ENCODE results near the gene RCN2. TPM values are rescaled to one million over a fixed set of nuclear protein-coding genes. Genes with fewer than 3 reads are reported as not detected.

Gene RCN2
- total and polyA plus RNA-seq, 2 experiments from 2014 or later, result 170 to 327 TPM

GRCh38 chr15:77002436-77002835, 70.9 kb downstream of the RCN2 start:
- H3K27ac Mint-ChIP-seq, result no peak overlapping the region
- H3K4me1 Mint-ChIP-seq, result no peaks in the 10 kb centered on the region
- no peaks in the 10 kb centered on the region for H3K79me2 ChIP-seq (replicated peaks; ENCODE audit: insufficient read depth)

More at GRCh38 chr15:77002436-77002835, 70.9 kb downstream of the RCN2 start:
- no peaks in the 10 kb centered on the region for H3K9me2 ChIP-seq (ENCODE audit: insufficient read depth)
- H3K9me3 Mint-ChIP-seq, result no peaks in the 10 kb centered on the region
- no peak overlapping the region for H3K4me3 Mint-ChIP-seq
- no peak overlapping the region for H3K4me3 ChIP-seq
- no peak overlapping the region for H3K4me2 ChIP-seq
- H3F3A ChIP-seq (replicated peaks; ENCODE audit: low read depth), result no peaks in the 10 kb centered on the region
- H3K4me1 ChIP-seq (ENCODE audit: insufficient read depth), result no peaks in the 10 kb centered on the region
- ATAC-seq (no peak), DNase-seq (ENCODE audit: low spot score) (no peak)
- TF ChIP-seq EZH2phosphoT487 (IDR thresholded peaks at IDR 0.05; ENCODE audit: unreplicated experiment), result no peak
- no peak for TF ChIP-seq NANOG (IDR thresholded peaks at IDR 0.05; ENCODE audit: borderline replicate concordance)
- TF ChIP-seq ZNF331 (CRISPR knock-in tag; IDR thresholded peaks at IDR 0.05; ENCODE audit: low read depth), result no peak
- no peak for TF ChIP-seq CREB1 (CRISPR knock-in tag; IDR thresholded peaks at IDR 0.05; ENCODE audit: low read depth)
- TF ChIP-seq STAT1 (IDR thresholded peaks at IDR 0.05; ENCODE audit: unreplicated experiment), result no peak
- TF ChIP-seq, protein P1, sequence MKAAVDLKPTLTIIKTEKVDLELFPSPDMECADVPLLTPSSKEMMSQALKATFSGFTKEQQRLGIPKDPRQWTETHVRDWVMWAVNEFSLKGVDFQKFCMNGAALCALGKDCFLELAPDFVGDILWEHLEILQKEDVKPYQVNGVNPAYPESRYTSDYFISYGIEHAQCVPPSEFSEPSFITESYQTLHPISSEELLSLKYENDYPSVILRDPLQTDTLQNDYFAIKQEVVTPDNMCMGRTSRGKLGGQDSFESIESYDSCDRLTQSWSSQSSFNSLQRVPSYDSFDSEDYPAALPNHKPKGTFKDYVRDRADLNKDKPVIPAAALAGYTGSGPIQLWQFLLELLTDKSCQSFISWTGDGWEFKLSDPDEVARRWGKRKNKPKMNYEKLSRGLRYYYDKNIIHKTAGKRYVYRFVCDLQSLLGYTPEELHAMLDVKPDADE (IDR thresholded peaks at IDR 0.05), result no peak
- TF ChIP-seq ZNF114 (CRISPR knock-in tag; IDR thresholded peaks at IDR 0.05), result no peak
- TF ChIP-seq, protein P2, sequence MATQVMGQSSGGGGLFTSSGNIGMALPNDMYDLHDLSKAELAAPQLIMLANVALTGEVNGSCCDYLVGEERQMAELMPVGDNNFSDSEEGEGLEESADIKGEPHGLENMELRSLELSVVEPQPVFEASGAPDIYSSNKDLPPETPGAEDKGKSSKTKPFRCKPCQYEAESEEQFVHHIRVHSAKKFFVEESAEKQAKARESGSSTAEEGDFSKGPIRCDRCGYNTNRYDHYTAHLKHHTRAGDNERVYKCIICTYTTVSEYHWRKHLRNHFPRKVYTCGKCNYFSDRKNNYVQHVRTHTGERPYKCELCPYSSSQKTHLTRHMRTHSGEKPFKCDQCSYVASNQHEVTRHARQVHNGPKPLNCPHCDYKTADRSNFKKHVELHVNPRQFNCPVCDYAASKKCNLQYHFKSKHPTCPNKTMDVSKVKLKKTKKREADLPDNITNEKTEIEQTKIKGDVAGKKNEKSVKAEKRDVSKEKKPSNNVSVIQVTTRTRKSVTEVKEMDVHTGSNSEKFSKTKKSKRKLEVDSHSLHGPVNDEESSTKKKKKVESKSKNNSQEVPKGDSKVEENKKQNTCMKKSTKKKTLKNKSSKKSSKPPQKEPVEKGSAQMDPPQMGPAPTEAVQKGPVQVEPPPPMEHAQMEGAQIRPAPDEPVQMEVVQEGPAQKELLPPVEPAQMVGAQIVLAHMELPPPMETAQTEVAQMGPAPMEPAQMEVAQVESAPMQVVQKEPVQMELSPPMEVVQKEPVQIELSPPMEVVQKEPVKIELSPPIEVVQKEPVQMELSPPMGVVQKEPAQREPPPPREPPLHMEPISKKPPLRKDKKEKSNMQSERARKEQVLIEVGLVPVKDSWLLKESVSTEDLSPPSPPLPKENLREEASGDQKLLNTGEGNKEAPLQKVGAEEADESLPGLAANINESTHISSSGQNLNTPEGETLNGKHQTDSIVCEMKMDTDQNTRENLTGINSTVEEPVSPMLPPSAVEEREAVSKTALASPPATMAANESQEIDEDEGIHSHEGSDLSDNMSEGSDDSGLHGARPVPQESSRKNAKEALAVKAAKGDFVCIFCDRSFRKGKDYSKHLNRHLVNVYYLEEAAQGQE (IDR thresholded peaks at IDR 0.05; ENCODE audit: unreplicated experiment), result no peak
- TF ChIP-seq EZH2 (IDR thresholded peaks at IDR 0.05; ENCODE audit: low read depth, unreplicated experiment), result no peak
- TF ChIP-seq, protein P3, sequence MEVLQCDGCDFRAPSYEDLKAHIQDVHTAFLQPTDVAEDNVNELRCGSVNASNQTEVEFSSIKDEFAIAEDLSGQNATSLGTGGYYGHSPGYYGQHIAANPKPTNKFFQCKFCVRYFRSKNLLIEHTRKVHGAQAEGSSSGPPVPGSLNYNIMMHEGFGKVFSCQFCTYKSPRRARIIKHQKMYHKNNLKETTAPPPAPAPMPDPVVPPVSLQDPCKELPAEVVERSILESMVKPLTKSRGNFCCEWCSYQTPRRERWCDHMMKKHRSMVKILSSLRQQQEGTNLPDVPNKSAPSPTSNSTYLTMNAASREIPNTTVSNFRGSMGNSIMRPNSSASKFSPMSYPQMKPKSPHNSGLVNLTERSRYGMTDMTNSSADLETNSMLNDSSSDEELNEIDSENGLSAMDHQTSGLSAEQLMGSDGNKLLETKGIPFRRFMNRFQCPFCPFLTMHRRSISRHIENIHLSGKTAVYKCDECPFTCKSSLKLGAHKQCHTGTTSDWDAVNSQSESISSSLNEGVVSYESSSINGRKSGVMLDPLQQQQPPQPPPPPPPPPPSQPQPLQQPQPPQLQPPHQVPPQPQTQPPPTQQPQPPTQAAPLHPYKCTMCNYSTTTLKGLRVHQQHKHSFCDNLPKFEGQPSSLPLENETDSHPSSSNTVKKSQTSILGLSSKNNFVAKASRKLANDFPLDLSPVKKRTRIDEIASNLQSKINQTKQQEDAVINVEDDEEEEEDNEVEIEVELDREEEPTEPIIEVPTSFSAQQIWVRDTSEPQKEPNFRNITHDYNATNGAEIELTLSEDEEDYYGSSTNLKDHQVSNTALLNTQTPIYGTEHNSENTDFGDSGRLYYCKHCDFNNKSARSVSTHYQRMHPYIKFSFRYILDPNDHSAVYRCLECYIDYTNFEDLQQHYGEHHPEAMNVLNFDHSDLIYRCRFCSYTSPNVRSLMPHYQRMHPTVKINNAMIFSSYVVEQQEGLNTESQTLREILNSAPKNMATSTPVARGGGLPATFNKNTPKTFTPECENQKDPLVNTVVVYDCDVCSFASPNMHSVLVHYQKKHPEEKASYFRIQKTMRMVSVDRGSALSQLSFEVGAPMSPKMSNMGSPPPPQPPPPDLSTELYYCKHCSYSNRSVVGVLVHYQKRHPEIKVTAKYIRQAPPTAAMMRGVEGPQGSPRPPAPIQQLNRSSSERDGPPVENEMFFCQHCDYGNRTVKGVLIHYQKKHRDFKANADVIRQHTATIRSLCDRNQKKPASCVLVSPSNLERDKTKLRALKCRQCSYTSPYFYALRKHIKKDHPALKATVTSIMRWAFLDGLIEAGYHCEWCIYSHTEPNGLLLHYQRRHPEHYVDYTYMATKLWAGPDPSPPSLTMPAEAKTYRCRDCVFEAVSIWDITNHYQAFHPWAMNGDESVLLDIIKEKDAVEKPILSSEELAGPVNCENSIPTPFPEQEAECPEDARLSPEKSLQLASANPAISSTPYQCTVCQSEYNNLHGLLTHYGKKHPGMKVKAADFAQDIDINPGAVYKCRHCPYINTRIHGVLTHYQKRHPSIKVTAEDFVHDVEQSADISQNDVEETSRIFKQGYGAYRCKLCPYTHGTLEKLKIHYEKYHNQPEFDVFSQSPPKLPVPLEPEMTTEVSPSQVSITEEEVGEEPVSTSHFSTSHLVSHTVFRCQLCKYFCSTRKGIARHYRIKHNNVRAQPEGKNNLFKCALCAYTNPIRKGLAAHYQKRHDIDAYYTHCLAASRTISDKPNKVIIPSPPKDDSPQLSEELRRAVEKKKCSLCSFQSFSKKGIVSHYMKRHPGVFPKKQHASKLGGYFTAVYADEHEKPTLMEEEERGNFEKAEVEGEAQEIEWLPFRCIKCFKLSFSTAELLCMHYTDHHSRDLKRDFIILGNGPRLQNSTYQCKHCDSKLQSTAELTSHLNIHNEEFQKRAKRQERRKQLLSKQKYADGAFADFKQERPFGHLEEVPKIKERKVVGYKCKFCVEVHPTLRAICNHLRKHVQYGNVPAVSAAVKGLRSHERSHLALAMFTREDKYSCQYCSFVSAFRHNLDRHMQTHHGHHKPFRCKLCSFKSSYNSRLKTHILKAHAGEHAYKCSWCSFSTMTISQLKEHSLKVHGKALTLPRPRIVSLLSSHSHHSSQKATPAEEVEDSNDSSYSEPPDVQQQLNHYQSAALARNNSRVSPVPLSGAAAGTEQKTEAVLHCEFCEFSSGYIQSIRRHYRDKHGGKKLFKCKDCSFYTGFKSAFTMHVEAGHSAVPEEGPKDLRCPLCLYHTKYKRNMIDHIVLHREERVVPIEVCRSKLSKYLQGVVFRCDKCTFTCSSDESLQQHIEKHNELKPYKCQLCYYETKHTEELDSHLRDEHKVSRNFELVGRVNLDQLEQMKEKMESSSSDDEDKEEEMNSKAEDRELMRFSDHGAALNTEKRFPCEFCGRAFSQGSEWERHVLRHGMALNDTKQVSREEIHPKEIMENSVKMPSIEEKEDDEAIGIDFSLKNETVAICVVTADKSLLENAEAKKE (CRISPR knock-in tag; IDR thresholded peaks at IDR 0.05), result no peak
- no peak for TF ChIP-seq POLR2AphosphoS5 (IDR thresholded peaks at IDR 0.05; ENCODE audit: low read depth)
- no peak for TF ChIP-seq JUNB (IDR thresholded peaks at IDR 0.05; ENCODE audit: unreplicated experiment)
- no peak for TF ChIP-seq CTCF (conservative IDR thresholded peaks at IDR 0.05; ENCODE audit: low read depth in 2 of 2)
- no peaks in the 10 kb centered on the region for H3K27me3 ChIP-seq (ENCODE audit: insufficient read depth)
- H3K36me3 Mint-ChIP-seq (ENCODE audit: low read depth), result no peaks in the 10 kb centered on the region
- peaks cover 6% of the 10 kb centered on the region for H3K27me3 Mint-ChIP-seq (ENCODE audit: insufficient read depth, low read depth, poor library complexity)
- no peaks in the 10 kb centered on the region for H4K20me1 ChIP-seq (replicated peaks; ENCODE audit: insufficient read depth)
- H3K27ac ChIP-seq (ENCODE audit: low read depth), result no peak overlapping the region
- peak overlapping the region; percentile 32; the same call in 1 of the 2 replicates for H2AFZ ChIP-seq
- no peaks in the 10 kb centered on the region for H3K36me3 ChIP-seq (ENCODE audit: insufficient read depth)
